Neuronal stem cell (in vitro differentiated cells): ENCODE measurements around the gene PMAIP1.

Source experiments
- DNase-seq: peaks from one replicate; pipeline ENCODE4 v3.0.0-alpha.2; 2013; ENCODE audit warnings: low spot score
- H2AFZ ChIP-seq: one replicate; pipeline ENCODE4 v1.6.1; 2013; ENCODE audit warnings: mild to moderate bottlenecking, low read length, inconsistent platforms
- H2AK5ac ChIP-seq: 2 replicates; pipeline ENCODE4 v1.6.1; 2013; ENCODE audit warnings: low read depth, mild to moderate bottlenecking, inconsistent platforms, low read length, moderate library complexity, mixed read lengths
- H2BK120ac ChIP-seq: 2 replicates; pipeline ENCODE4 v1.6.1; 2013; ENCODE audit warnings: low read depth, mild to moderate bottlenecking, inconsistent platforms, low read length, moderate library complexity, mixed read lengths
- H2BK12ac ChIP-seq: one replicate; pipeline ENCODE4 v1.6.1; 2013; ENCODE audit warnings: low read length, inconsistent platforms
- H2BK15ac ChIP-seq: 2 replicates; pipeline ENCODE4 v1.6.1; 2013; ENCODE audit warnings: mild to moderate bottlenecking, low read length, inconsistent platforms, mixed read lengths
- H2BK5ac ChIP-seq: one replicate; pipeline ENCODE4 v1.6.1; 2013; ENCODE audit warnings: inconsistent platforms, mild to moderate bottlenecking, low read length, moderate library complexity
- H3K14ac ChIP-seq: one replicate; pipeline ENCODE4 v1.6.1; 2013; ENCODE audit warnings: low read length, inconsistent platforms
- H3K18ac ChIP-seq: 2 replicates; pipeline ENCODE4 v1.6.1; 2013; ENCODE audit warnings: low read length, inconsistent platforms
- H3K23ac ChIP-seq: 2 replicates; pipeline ENCODE4 v1.6.1; 2013; ENCODE audit warnings: low read depth, mild to moderate bottlenecking, mixed read lengths, low read length, inconsistent platforms; ENCODE audit not compliant: poor library complexity
- H3K27ac ChIP-seq: replicated peaks from 3 replicates; pipeline ENCODE4 v1.5.1; 2013; ENCODE audit warnings: low read length, inconsistent platforms
- H3K27me3 ChIP-seq, 3 experiments: 2 replicates each; pipeline ENCODE4 v1.6.1; 2013; ENCODE audit warnings: low read length in 3 of 3, mild to moderate bottlenecking in 2 of 3, inconsistent platforms in 1 of 3, low read depth in 1 of 3, mixed read lengths in 1 of 3, moderate library complexity in 1 of 3; ENCODE audit not compliant: control insufficient read depth in 3 of 3, insufficient read depth in 3 of 3
- H3K36me3 ChIP-seq, 2 donors: replicated peaks in 1 of 2; 2 replicates each; pipeline ENCODE4 v1.6.1; 2013; ENCODE audit warnings: low read length in 2 of 2; ENCODE audit not compliant: control insufficient read depth in 2 of 2, insufficient read depth in 2 of 2
- H3K4ac ChIP-seq: 2 replicates; pipeline ENCODE4 v1.6.1; 2013; ENCODE audit warnings: inconsistent platforms, mild to moderate bottlenecking, low read length, moderate library complexity
- H3K4me1 ChIP-seq, 2 donors: 1 replicate in 1 of 2; 2 replicates in 1 of 2; pipeline ENCODE4 v1.6.1; 2013; ENCODE audit warnings: low read length in 2 of 2, low read depth in 1 of 2; ENCODE audit not compliant: control insufficient read depth in 2 of 2, insufficient read depth in 1 of 2
- H3K4me2 ChIP-seq: one replicate; pipeline ENCODE4 v1.6.1; 2013; ENCODE audit warnings: mild to moderate bottlenecking, low read length, inconsistent platforms; ENCODE audit not compliant: insufficient read depth, poor library complexity, severe bottlenecking
- H3K4me3 ChIP-seq, 2 donors: 2 replicates each; pipeline ENCODE4 v1.5.1; 2013; ENCODE audit warnings: low read length in 2 of 2, mild to moderate bottlenecking in 2 of 2, inconsistent platforms in 1 of 2, moderate library complexity in 1 of 2
- H3K79me1 ChIP-seq: one replicate; pipeline ENCODE4 v1.6.1; 2013; ENCODE audit warnings: low read depth, mild to moderate bottlenecking, inconsistent platforms, low read length, moderate library complexity
- H3K9ac ChIP-seq: one replicate; pipeline ENCODE4 v1.6.1; 2013; ENCODE audit warnings: mild to moderate bottlenecking, low read depth, low read length, inconsistent platforms; ENCODE audit not compliant: poor library complexity
- H3K9me3 ChIP-seq, 2 donors: replicated peaks in 1 of 2; 2 replicates each; pipeline versions ENCODE3 to v1.6.1; 2013; ENCODE audit warnings: low read length in 2 of 2, mild to moderate bottlenecking in 2 of 2, inconsistent platforms in 1 of 2, low read depth in 1 of 2, mixed read lengths in 1 of 2, moderate library complexity in 1 of 2; ENCODE audit not compliant: control insufficient read depth in 2 of 2, insufficient read depth in 1 of 2
- H4K8ac ChIP-seq: one replicate; pipeline ENCODE4 v1.6.1; 2013; ENCODE audit warnings: low read depth, mild to moderate bottlenecking, inconsistent platforms, low read length, moderate library complexity
- H4K91ac ChIP-seq: one replicate; pipeline ENCODE4 v1.6.1; 2013; ENCODE audit warnings: low read length, low read depth, mild to moderate bottlenecking, inconsistent platforms; ENCODE audit not compliant: poor library complexity
- WGBS, 2 donors: extraction: QIAGEN DNeasy Blood & Tissue Kit; methylation state at CpG; one replicate each; pipeline ENCODE4 v1.1.7; 2013; ENCODE audit warnings: missing lambda C conversion rate in 2 of 2, mixed read lengths in 1 of 2; ENCODE audit not compliant: insufficient read length in 2 of 2, insufficient replicate concordance in 1 of 2; ENCODE audit errors: extremely low coverage in 2 of 2; 5-methylcytosine and 5-hydroxymethylcytosine counted together

The PMAIP1 gene

DNA sequence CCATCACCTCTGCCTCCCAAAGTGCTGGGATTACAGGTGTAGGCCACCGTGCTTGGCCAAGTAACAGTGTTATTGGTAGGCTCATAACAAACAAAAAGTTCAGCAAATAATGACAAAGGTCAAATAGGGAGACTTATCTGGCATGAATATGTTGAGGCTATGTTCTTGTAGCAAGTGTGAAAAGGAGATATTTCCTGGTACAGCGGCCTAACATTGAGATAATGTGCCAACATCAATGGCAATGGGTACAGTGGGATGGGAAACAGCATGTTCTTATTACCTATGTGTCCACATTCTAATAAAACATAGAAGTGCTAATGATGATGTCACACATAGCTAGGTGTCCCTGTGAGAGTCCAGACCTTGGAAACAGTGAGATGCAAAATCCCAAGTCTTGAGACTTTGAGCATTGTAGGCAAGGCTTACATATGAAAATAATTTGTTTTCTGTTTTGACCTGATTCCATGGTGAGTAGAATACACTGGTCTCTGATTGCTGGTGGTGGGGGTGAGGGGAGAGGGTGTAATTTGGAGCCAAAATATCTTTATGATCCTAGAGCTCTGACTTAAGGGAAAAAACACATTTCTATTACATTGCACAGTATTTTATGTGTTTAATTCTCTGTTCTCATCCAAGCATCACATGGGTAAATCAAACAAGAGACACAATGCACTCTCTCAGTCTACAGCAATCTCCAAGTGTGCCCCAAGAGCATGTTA is 33.1 kb upstream of the PMAIP1 start:
- H2BK5ac ChIP-seq, result no peak overlapping the region
- no peak overlapping the region for H3K4me3 ChIP-seq
- no peak overlapping the region for H3K18ac ChIP-seq
- peaks cover 0 to 3% of the 10 kb centered on the region in 2 donors for H3K4me1 ChIP-seq
- H3K27me3 ChIP-seq, result no peaks in the 10 kb centered on the region
- no peaks in the 10 kb centered on the region for H3K36me3 ChIP-seq
- H3K23ac ChIP-seq, result no peak overlapping the region
- H3K14ac ChIP-seq, result no peak overlapping the region
- DNase-seq, result no peak
- no peak overlapping the region for H2BK120ac ChIP-seq
- H4K91ac ChIP-seq, result no peak overlapping the region
- H2BK15ac ChIP-seq, result no peak overlapping the region
- no peak overlapping the region for H2AK5ac ChIP-seq
- no peak overlapping the region for H4K8ac ChIP-seq
- no peaks in the 10 kb centered on the region for H3K79me1 ChIP-seq
- no peak overlapping the region for H3K4me2 ChIP-seq
- H3K27ac ChIP-seq, result no peak overlapping the region
- no peak overlapping the region for H3K9ac ChIP-seq
- H3K4ac ChIP-seq, result no peak overlapping the region
- H2BK12ac ChIP-seq, result no peak overlapping the region
- WGBS, 2 donors, result no CpG with 5 or more reads among the region's 2 CpGs
- no peaks in the 10 kb centered on the region for H3K9me3 ChIP-seq
- H2AFZ ChIP-seq, result no peak overlapping the region

DNA sequence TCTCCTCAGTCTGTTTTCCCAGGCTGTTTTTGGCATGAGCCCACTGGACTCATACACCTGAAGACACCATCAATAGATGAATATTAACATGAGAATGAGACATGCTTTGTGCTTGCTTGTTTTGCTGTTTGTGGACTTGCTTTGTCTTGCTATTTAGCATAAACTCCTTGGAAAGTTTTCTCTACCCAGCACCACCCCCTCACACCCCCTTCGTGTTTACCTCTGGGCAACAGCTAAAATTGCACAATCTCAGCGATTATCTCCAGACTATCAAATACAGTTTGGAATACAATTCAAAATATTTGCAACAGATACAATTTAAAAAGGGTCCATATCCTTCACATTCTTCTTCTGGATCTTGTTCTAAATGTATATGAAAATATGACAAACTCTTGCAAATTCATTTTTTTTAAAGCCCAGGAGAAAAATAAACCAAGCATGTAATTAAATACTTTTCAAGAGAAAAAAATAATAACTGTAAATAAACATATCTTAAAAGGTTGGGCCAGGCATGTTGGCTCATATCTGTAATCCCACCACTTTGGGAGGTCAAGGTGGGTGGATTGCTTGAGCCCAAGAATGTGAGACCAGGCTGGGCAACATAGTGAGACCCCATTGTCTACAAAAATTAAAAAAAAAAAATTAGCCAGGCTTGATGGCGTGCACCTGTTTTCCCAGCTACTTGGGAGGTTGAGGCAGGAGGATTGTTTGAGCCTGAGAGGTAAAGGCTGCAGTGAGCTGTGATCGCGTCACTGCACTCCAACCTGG is 32.3 kb upstream of the PMAIP1 start:
- H3K4me2 ChIP-seq, result no peak overlapping the region
- no peak overlapping the region for H3K27ac ChIP-seq
- H2BK5ac ChIP-seq, result no peak overlapping the region
- no peak overlapping the region for H4K8ac ChIP-seq
- H2AFZ ChIP-seq, result no peak overlapping the region
- no peaks in the 10 kb centered on the region for H3K79me1 ChIP-seq
- no peak overlapping the region for H2BK12ac ChIP-seq
- WGBS, 2 donors, result no CpG with 5 or more reads among the region's 5 CpGs
- no peak overlapping the region for H3K23ac ChIP-seq
- H3K36me3 ChIP-seq, result no peaks in the 10 kb centered on the region
- DNase-seq, result no peak
- H3K4me3 ChIP-seq, result no peak overlapping the region
- no peak overlapping the region for H2BK120ac ChIP-seq
- H3K18ac ChIP-seq, result no peak overlapping the region
- H3K14ac ChIP-seq, result no peak overlapping the region
- no peak overlapping the region for H3K9ac ChIP-seq
- H3K4ac ChIP-seq, result no peak overlapping the region
- no peaks in the 10 kb centered on the region for H3K9me3 ChIP-seq
- no peak overlapping the region for H4K91ac ChIP-seq
- H2BK15ac ChIP-seq, result no peak overlapping the region
- H3K27me3 ChIP-seq, result no peaks in the 10 kb centered on the region
- peaks cover 0 to 3% of the 10 kb centered on the region in 2 donors for H3K4me1 ChIP-seq
- H2AK5ac ChIP-seq, result no peak overlapping the region

DNA sequence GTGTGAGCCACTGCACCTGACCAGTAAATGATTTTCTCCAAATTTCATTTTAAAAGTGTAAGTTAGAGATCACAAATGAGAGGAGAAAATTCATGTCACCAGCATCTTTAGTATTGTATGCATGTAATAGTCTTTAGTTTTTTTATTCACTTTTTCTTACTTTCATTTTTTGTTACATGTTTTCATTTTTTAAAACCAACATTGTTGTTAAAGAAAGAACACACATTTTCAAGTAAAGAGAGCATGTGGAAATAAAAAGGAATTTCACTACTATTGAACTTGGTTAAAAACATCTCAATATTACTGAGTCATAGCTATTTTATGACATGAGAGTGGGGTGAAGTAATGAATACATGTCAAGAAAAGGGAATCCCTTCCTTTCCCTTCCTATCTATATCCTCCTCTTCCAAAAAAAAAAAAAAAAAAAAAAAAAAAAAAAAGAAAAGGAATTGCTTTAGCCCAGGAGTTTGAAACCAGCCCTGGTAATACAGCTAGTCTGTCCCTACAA is 29.1 kb upstream of the PMAIP1 start:
- no peaks in the 10 kb centered on the region for H3K4me1 ChIP-seq
- H3K79me1 ChIP-seq, result no peaks in the 10 kb centered on the region
- H3K36me3 ChIP-seq, result no peaks in the 10 kb centered on the region
- H3K14ac ChIP-seq, result no peak overlapping the region
- H2BK15ac ChIP-seq, result no peak overlapping the region
- no peak overlapping the region for H2BK120ac ChIP-seq
- no peak overlapping the region for H4K91ac ChIP-seq
- no peak overlapping the region for H2BK12ac ChIP-seq
- H2BK5ac ChIP-seq, result no peak overlapping the region
- no peak for DNase-seq
- H3K23ac ChIP-seq, result no peak overlapping the region
- H3K4me3 ChIP-seq, result no peak overlapping the region
- no peak overlapping the region for H3K9ac ChIP-seq
- H2AFZ ChIP-seq, result no peak overlapping the region
- H3K4ac ChIP-seq, result no peak overlapping the region
- H3K27ac ChIP-seq, result no peak overlapping the region
- no peak overlapping the region for H3K18ac ChIP-seq
- no peak overlapping the region for H3K4me2 ChIP-seq
- H2AK5ac ChIP-seq, result no peak overlapping the region
- H3K9me3 ChIP-seq, result no peaks in the 10 kb centered on the region
- no peak overlapping the region for H4K8ac ChIP-seq
- no peaks in the 10 kb centered on the region for H3K27me3 ChIP-seq

DNA sequence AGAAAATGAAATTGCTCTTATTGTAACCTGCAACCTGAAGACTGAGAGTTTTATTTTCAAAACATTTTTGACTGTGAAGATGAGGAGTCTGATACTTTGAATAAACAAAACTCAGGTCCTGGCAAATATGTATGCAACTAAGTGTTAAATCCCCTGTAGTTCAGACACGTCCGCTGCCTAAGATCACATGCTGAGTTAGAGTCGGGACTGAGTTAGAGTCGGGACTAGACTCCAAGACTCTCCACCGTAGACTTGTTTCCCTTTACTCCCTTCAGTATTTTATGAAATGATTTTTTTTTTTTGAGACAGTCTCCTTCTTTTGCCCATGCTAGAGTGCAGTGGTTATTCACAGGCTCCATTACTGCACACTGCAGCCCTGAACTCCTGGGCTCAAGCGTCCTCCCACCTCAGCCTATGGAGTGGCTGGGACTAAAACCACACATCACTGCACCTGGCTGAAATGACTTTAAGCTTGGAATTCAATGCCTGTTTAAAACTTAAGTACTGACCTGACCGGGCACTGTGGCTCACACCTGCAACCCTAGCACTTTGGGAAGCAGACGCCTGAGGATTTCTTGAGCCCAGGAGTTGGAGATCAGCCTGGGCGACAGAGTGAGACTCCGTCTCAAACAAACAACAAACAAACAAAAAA is 28.0 kb upstream of the PMAIP1 start:
- Histone ChIP-seq H3K4me3 (no peak overlapping the region), H3K27ac (no peak overlapping the region), H2BK120ac (no peak overlapping the region), H2AK5ac (no peak overlapping the region), H4K8ac (peak overlapping the region; percentile 52), H3K4ac (no peak overlapping the region), H4K91ac (no peak overlapping the region), H3K9ac (no peak overlapping the region), H3K79me1 (no peaks in the 10 kb centered on the region), H3K4me2 (no peak overlapping the region), H2BK5ac (no peak overlapping the region), H2AFZ (no peak overlapping the region), H3K4me1 (no peaks in the 10 kb centered on the region), H3K23ac (no peak overlapping the region), H3K9me3 (no peaks in the 10 kb centered on the region), H3K18ac (no peak overlapping the region), H2BK12ac (no peak overlapping the region), H3K27me3 (no peaks in the 10 kb centered on the region), H3K14ac (no peak overlapping the region), H3K36me3 (no peaks in the 10 kb centered on the region), H2BK15ac (no peak overlapping the region)
- DNase-seq, result no peak
- no CpG with 5 or more reads among the region's 10 CpGs for WGBS, 2 donors
